Activated CD8-positive, alpha-beta memory T cell treated with anti-CD3 and anti-CD28 coated beads for 36 hours (primary cell): ENCODE data around the gene NKAIN2. TPM values are rescaled to one million over a fixed set of nuclear protein-coding genes. Genes with fewer than 3 reads are reported as not detected.

Experiments
- CTCF ChIA-PET: fragments of 350-600 bp; sonication (Branson Sonifier 250); formaldehyde crosslinking; loops from one replicate; lab custom pipeline; 2021; ENCODE audit warnings: antibody characterized with exemption; lab: Charles Lee
- POLR2A ChIA-PET: fragments of 350-600 bp; sonication (Branson Sonifier 250); formaldehyde crosslinking; loops from one replicate; lab custom pipeline; 2021; ENCODE audit warnings: antibody characterized with exemption; lab: Charles Lee
- total RNA-seq, 2 experiments: library from RNA; stranded (reverse); gene quantifications; one replicate each; pipeline ENCODE4 v1.2.3, GENCODE V29; 2021

The NKAIN2 gene
- total RNA-seq: not detected

GRCh38 chr6:123803504-123804013 lies at the start of gene NKAIN2:
Gene NKAIN2 (plus strand): TSS chr6:123803865.
- CTCF ChIA-PET: no interaction called here
- POLR2A ChIA-PET: no interaction called here

GRCh38 chr6:123759472-123759871 lies 44.2 kb upstream of the NKAIN2 start:
- ChIA-PET POLR2A (no interaction called here), CTCF (no interaction called here)

DNA sequence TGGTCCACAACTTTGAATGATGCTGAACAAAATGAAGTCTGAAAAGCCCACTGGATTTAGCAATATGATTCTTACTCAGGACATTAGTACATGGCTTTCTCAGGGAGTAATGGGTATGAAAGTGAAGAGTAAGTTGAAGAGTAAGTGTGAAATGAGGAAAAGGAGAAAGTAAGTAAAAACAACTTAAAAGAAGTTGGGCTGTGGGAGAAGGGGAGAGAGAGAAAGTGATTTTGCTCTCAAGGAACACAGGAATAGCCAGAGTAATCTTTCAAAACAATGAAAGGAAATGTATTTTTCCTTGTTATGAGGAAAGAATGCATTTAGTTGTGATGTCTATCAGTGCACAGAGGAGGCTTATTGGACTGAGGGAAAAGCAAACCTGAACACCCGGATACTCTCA lies 39.8 kb upstream of the NKAIN2 start:
- CTCF ChIA-PET: no interaction called here

DNA sequence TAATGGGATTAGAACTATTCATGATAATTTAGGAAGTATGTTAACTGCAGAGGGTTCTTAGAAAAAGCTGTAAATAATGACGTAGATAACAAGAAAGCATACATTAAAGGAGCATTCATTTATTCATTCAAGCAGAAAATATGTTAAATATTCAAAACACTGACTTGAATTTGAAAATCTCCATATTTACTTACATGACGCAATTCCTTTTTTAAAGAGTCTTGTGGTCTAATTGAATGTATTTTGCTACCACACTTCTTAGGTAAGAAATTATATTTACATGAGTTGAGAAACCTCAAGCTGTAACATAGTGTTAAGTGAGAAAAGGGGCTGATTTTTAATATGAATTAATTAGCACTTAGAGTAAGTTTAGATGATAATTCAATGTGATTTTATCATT lies 38.9 kb upstream of the NKAIN2 start:
- ChIA-PET POLR2A (no interaction called here), CTCF (no interaction called here)

More for the DNA sequence above, 39.8 kb upstream of the NKAIN2 start:
- POLR2A ChIA-PET: no interaction called here

DNA sequence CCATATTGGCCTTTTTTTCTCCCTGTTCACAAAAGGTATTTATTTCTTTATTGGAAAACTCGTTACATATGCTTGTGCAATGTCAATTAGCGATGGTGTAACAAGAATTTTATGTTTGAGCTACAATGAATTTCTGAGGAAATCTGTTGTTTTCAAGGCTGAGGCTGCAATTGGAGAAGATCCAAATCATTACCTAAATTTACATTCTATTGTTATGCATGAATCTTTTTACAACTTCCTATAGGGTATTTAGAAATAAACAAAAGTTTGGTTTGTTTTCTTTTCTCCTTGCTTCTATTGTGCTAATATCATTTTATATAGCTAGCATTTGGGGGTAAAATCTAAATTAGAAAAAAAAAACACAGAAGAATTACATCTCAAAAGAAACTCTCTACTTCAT lies 34.7 kb upstream of the NKAIN2 start:
- ChIA-PET CTCF (no interaction called here), POLR2A (no interaction called here)

DNA sequence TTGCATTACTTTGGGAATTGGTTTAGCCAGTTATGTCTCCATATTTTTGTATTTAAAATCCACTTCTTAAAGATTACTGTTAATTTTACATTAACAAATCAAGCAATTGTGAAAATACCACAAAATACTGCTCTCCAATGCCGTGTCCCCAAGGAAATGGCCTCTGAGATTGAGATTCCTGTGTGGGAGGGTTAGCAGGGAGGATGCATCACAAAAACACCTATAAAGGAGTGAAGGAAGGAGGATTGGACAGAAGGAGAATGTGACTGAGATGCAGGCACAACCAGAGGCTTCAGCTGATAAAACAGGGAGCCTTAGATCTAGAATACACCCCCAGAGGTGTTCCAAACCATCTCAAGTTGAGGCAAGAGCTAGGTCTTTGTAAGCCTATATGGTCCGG lies 34.2 kb upstream of the NKAIN2 start:
- POLR2A ChIA-PET: no interaction called here
- CTCF ChIA-PET: no interaction called here

DNA sequence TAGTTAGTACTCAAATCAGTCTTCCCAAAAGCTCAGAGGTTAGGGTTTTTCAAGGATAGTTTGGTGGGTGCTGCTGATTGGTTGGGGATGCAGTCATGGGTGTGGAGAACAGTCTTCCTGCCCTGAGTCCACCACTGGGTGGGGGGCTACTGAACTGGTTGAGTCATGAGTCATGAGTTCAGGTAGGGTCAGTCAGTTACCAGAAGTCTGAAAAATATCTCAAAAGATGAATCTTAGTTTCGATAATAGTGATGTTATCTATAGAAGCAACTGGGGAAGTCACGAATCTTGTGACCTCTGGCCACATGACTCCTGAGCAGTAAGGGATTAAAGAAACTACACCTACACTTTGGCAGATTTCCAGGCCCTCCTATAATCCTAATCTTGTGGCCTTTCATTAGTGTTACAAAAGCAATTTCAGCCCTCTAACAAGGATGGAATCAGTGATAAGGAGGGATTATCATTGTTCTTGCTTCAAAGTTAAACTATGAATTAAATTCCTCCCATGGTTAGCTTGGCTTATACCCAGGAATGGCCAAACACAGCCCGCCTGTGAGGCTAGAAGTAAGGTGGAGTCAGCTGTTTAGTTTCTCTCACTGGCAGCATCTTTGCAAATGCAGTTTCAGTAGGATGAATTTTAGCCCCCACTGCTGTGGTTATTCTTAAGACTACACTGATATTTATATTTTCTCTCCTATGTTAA lies 33.3 kb upstream of the NKAIN2 start:
- CTCF ChIA-PET: no interaction called here

DNA sequence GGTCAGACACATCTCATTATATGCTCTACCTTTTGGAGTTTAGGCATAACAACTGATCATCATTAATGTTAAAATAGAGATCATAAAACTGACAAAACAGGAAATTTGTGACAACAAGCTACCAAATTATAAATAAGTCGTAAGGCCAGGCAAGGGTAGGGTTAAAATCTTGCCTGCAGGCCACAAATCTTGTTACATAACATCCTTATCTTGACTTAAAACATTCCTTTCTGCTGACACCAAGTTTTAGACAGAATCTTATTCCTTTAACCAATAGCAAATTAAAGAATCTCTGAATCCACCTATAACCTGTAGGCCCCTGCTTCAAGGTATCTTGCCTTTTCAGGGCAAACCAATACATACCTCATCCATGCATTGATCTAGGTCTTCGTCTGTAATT lies 32.5 kb upstream of the NKAIN2 start:
- CTCF ChIA-PET: no interaction called here
- POLR2A ChIA-PET: no interaction called here

More for the DNA sequence above, 33.3 kb upstream of the NKAIN2 start:
- POLR2A ChIA-PET: no interaction called here

DNA sequence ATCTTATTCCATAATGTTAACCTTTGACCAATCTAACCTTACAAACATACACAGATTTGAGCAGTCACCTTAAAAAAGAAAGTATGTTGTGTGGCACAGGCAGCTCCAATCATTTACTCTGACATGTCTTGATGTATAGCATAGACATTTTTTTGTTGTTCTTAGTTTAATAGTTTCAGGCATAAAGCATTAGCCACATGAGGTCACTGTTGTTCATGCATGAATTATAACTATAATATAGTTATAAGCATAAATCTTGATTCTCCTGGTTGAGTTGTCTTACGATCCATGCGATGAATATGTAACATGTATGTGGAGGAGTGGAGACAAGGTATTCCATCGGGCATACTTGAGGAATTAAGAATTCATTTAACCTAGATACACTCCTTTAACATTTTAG lies 26.1 kb upstream of the NKAIN2 start:
- ChIA-PET CTCF (no interaction called here), POLR2A (no interaction called here)

DNA sequence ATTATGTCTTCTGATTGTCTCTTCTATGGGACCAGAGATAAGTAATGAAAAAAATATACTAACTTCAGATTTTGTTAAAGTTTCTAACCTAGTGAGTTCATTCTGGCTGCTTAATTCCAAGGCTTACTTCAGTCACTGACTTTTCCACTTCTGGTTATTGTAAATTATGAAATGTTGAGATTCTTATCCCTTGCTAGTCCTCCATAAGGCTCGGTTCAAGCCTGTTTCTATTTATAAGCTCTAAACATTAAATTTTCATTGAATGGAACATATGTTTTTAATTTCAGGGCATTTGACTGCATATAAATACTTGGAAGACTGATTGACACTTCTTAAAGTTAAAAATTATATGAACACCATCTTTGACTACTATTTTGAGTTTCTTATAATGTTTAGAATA lies 23.6 kb upstream of the NKAIN2 start:
- POLR2A ChIA-PET: no interaction called here

GRCh38 chr6:123784330-123784729 lies 19.3 kb upstream of the NKAIN2 start:
- POLR2A ChIA-PET: no interaction called here
- CTCF ChIA-PET: no interaction called here

More for the DNA sequence above, 23.6 kb upstream of the NKAIN2 start:
- CTCF ChIA-PET: no interaction called here

GRCh38 chr6:123785039-123785438 lies 18.6 kb upstream of the NKAIN2 start:
- POLR2A ChIA-PET: no interaction called here
- CTCF ChIA-PET: no interaction called here

GRCh38 chr6:123788319-123788718 lies 15.3 kb upstream of the NKAIN2 start:
- POLR2A ChIA-PET: no interaction called here
- CTCF ChIA-PET: no interaction called here

DNA sequence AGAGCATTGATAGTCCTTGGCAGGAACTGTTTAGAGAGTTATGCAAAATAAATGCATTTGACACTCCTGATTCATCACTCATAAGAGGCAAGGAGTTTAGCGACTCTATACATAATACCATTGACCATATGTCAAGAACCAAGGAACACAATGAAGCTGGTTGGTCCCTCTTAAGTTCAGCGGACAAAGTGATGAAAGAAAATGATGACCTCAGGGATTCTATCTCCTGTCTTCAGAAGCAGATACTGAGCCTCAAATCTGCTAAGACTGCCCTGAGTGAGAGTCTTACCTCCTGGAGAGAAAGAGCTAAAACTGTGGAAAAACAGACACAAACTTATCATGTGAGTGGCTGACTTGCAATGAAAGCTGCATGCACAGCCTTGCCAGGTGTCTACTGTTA lies 9.5 kb upstream of the NKAIN2 start:
- CTCF ChIA-PET: no interaction called here
- POLR2A ChIA-PET: no interaction called here

DNA sequence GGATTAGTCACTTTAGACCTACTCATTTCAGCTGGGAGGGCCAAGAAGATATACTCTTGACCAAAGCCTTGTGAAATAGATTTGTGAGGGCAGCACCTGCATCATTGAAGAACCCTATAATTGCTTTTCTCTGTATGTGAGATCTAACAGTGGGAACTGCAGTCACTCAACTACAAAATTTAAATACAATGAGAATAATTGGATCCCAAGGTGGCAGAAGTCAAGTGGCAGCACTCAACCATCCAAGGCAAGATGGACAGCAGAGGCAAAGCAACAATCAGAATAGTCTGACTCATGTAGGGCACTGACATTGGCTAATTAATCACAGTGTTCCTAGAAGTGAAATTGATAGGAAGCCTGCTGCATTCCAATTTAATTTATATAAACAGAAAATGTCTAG lies 8.9 kb upstream of the NKAIN2 start:
- CTCF ChIA-PET: no interaction called here
- POLR2A ChIA-PET: no interaction called here

- ChIA-PET POLR2A (no interaction called here), CTCF (no interaction called here)
Observed at GRCh38 chr6:123801067-123801466, 2.6 kb upstream of the NKAIN2 start.

DNA sequence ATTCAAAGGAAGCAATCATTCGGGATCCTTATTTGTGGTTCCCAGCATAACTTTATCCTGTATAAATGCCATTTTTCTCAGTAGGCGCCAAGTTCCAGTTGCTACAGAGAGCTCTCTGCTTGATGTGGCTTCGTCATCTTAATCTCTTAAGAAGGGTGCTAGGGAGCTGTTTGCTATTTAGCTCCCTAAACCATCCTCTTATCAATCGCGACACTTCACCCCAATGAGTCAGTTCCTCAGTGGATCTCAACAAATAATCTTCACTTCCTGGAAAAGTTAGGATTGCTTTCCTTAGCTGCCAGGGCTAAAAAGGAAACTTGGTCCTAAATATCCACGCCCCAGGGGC lies 1.3 kb upstream of the NKAIN2 start:
- POLR2A ChIA-PET: interaction anchor here (0.6 kb wide), 1 partner anchor 318 kb away, joined by 3 read pairs; no protein-coding TSS in a partner anchor
- CTCF ChIA-PET: no interaction called here

DNA sequence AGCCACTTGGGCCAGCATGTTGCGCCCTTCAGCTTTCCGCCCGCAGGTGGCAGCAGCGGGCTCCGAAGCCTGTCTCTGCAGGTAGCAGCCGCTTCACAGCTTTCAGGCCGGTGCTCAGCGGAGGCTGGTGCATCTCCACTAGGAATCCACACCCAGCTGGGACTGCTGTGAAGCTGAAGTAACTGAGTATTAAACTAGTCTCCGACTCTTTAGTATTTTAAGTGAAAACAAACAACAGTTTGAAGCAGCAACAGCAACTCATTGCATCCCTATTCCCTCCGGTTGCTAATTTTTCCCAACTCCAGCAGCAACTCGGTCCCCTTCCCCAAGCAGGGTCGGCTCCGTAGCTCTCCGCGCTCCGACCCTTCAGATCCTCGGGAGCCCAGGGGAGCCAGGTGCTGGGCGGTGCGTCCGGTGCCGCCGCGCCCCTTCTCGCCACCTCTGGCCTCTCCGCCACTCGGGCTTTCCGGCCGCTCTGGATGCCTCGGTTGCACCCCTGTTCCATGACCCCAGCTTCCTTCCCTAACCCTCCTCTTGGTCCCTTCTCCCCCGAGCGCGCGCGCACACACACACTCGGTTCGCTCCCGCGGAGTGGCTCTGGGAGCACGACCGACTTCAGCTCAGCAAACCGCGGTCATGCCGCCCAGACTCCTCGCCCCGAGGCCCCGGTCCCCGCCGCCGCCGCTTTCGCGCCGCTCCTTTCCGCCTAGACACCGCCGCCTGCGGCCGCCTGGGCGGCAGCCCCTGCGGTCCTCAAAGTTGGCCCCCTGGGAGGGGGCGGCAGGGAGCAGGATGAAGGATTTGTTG lies 765 bp upstream of the NKAIN2 start:
- ChIA-PET POLR2A (interaction anchor here (0.6 kb wide), 1 partner anchor 318 kb away, joined by 3 read pairs; no protein-coding TSS in a partner anchor), CTCF (no interaction called here)

- CTCF ChIA-PET: no interaction called here
- POLR2A ChIA-PET: no interaction called here
Observed at GRCh38 chr6:123804014-123804786, 535 bp downstream of the NKAIN2 start.
